Activated CD8-positive, alpha-beta T cell treated with anti-CD3 and anti-CD28 coated beads, Interleukin-2, amount 10 ng/mL, durations not matched to agents 7 days and 5 days (primary cell): ENCODE measurements around the gene CLPSL2. TPM values are rescaled to one million over a fixed set of nuclear protein-coding genes. Genes with fewer than 3 reads are reported as not detected.
A peak's percentile ranks its signal among the peaks of the same experiment; 100 is the strongest.

Experiments
- ATAC-seq: fragments of 150-1000 bp; cut with Tn5 transposase; one replicate; pipeline ENCODE4 v1.10.0; 2021; ENCODE audit warnings: moderate library complexity
- CTCF ChIA-PET: fragments of 350-600 bp; sonication (Branson Sonifier 250); formaldehyde crosslinking; loops from one replicate; lab custom pipeline; 2021; ENCODE audit warnings: antibody characterized with exemption; lab: Charles Lee
- POLR2A ChIA-PET: fragments of 350-600 bp; sonication (Branson Sonifier 250); formaldehyde crosslinking; loops from one replicate; lab custom pipeline; 2021; ENCODE audit warnings: antibody characterized with exemption; lab: Charles Lee
- DNase-seq: peaks from one replicate; pipeline ENCODE4 v3.0.0-alpha.2; 2020
- H3K27ac Mint-ChIP-seq: one replicate; pipeline ENCODE4 v1.8.0; 2021; ENCODE audit warnings: mild to moderate bottlenecking, mixed read lengths
- H3K27me3 Mint-ChIP-seq: one replicate; pipeline ENCODE4 v1.8.0; 2021; ENCODE audit warnings: low read depth, mixed read lengths
- H3K36me3 Mint-ChIP-seq: one replicate; pipeline ENCODE4 v1.8.0; 2021; ENCODE audit warnings: low read depth, mixed read lengths
- H3K4me1 Mint-ChIP-seq: one replicate; pipeline ENCODE4 v1.8.0; 2021; ENCODE audit warnings: low read depth, mixed read lengths
- H3K4me3 Mint-ChIP-seq: one replicate; pipeline ENCODE4 v1.8.0; 2021; ENCODE audit warnings: mild to moderate bottlenecking, mixed read lengths
- H3K9me3 Mint-ChIP-seq: one replicate; pipeline ENCODE4 v1.8.0; 2022; ENCODE audit warnings: mixed read lengths; ENCODE audit not compliant: insufficient read depth
- total RNA-seq, 2 experiments: library from RNA; stranded (reverse); gene quantifications; one replicate each; pipeline ENCODE4 v1.2.3, GENCODE V29; 2021

Gene CLPSL2
- total RNA-seq, 2 experiments from 2014 or later, result not detected

DNA sequence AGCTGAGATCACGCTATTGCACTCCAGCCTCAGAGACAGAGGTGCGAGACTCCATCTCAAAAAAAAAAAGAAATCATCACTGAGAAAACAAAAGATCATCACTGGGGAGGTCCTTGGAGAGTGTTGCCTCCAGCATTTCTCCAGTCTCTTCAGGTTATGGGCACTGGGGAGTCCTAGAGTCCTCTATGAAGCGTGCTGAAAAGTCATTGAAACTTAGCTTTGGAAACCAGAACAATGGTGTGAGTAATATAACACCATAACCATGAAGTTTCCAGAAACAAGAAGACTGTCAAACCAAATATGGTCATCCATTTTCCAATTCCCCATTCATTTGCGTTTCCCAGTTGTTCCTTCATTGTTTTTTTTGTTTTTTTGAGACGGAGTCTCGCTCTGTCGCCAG, 25.8 kb upstream of the CLPSL2 start:
- H3K9me3 Mint-ChIP-seq, result peaks cover 5% of the 10 kb centered on the region

DNA sequence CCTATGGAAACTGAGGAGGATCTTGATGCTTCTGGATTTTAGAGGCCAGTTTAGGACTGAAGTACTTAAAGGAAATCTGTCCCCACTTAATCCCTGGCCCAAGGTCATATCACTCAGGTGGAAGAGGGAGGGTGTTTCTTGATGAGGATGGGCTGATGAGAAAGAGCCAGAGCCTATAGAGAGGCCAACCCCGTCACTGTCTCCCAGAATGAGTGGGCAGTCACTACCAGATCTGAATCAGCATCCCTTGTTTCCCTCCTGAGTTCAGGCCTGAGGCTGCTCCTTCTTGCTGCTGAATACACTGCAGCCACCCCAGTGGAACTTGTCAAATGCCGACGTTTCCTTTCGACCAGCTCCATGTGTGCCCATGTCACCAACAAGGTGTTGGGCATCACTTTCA, 24.8 kb upstream of the CLPSL2 start:
- ChIA-PET CTCF (interaction anchor here (2.3 kb wide), 1 partner anchor 15 kb away, joined by 9 read pairs; the partner anchor contains the start of gene ARMC12), POLR2A (no interaction called here)
- H3K27me3 Mint-ChIP-seq, result no peaks in the 10 kb centered on the region
- DNase-seq, result no peak
- peaks cover 2% of the 10 kb centered on the region for H3K36me3 Mint-ChIP-seq
- H3K27ac Mint-ChIP-seq, result no peak overlapping the region
- no peak for ATAC-seq
- peaks cover 5% of the 10 kb centered on the region for H3K9me3 Mint-ChIP-seq
- H3K4me1 Mint-ChIP-seq, result peaks cover 9% of the 10 kb centered on the region
- no peak overlapping the region for H3K4me3 Mint-ChIP-seq

More for the DNA sequence above, 25.8 kb upstream of the CLPSL2 start:
- ATAC-seq (no peak), DNase-seq (no peak)
- Mint-ChIP-seq H3K27ac (no peak overlapping the region), H3K27me3 (no peaks in the 10 kb centered on the region), H3K4me1 (peaks cover 9% of the 10 kb centered on the region), H3K36me3 (peaks cover 2% of the 10 kb centered on the region), H3K4me3 (no peak overlapping the region)
- ChIA-PET CTCF (interaction anchor here (0.8 to 2.3 kb wide), 3 partner anchors 14 to 228 kb away, joined by 3 to 9 read pairs (median 5); partner anchors contain the start of gene ARMC12), POLR2A (no interaction called here)

DNA sequence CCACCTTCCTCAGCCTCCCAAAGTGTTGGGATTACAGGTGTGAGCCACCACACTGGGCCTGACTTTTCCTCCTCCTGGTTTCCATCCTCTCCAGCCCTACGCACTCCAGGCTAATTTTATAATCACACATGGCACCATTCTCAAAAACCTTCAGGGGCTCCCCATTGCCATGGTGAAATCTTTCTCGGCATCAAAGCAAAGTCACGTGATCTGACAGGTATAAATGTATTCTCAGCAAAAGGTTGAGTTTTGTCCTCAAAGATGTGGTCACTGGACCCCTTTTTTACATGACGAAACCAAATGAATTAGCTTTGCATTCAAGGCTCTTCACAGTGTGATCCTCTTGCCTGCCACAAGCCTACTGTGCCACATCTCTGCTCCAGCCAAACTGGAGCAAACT, 24.1 kb upstream of the CLPSL2 start:
- DNase-seq (no peak), ATAC-seq (no peak)
- Mint-ChIP-seq H3K4me1 (peaks cover 9% of the 10 kb centered on the region), H3K4me3 (no peak overlapping the region), H3K9me3 (peaks cover 5% of the 10 kb centered on the region), H3K27ac (no peak overlapping the region), H3K27me3 (peaks cover under 1% of the 10 kb centered on the region), H3K36me3 (peaks cover 2% of the 10 kb centered on the region)
- ChIA-PET CTCF (no interaction called here), POLR2A (no interaction called here)

DNA sequence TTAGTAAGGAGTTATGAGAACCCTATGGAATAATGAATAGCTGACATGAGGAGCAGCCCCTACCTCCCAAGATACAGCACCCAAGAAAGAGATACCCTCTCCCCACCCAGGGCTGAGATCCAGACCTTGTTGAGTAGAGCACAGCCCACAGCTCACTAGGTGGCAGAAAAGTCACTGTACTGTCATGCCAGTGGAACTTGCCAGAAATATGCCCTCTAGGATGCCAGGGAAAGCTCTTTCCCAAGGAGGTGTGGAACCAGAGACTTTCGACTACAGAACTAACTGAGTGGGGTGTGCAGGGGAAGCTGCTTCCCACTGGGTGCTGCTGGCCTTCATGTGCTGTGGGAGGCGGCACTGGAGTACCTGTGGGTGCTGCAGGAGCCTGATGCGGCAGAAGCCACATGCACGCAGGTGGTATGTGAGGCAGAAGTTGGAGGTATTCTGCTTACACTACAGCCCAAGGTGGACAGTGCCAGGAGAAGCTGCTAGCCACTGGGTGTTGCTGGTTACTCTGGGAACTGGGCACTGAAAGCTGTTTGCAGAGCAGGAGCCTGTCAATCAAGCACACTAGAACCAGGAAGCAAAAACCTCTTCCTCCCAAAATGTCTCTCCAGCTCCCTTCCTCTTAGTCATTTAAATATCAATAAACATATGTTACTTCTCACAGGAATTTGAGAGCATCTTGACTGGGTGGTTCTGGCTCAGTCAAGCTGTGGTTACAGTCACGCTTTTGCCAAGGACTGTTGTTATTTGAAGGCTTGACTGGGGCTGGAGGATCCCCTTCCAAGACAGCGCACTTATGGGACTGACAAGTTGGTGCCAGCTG, 21.7 kb upstream of the CLPSL2 start:
- Mint-ChIP-seq H3K4me3 (no peak overlapping the region), H3K4me1 (peaks cover 12% of the 10 kb centered on the region), H3K27ac (peak overlapping the region; percentile 36), H3K36me3 (no peaks in the 10 kb centered on the region), H3K9me3 (no peaks in the 10 kb centered on the region), H3K27me3 (peaks cover 9% of the 10 kb centered on the region)
- ATAC-seq, result no peak
- POLR2A ChIA-PET, result no interaction called here
- DNase-seq, result no peak
- CTCF ChIA-PET, result interaction anchor here (0.8 to 1.7 kb wide), 3 partner anchors 11 to 186 kb away, joined by 3 to 10 read pairs (median 3); partner anchors contain the start of gene ARMC12

DNA sequence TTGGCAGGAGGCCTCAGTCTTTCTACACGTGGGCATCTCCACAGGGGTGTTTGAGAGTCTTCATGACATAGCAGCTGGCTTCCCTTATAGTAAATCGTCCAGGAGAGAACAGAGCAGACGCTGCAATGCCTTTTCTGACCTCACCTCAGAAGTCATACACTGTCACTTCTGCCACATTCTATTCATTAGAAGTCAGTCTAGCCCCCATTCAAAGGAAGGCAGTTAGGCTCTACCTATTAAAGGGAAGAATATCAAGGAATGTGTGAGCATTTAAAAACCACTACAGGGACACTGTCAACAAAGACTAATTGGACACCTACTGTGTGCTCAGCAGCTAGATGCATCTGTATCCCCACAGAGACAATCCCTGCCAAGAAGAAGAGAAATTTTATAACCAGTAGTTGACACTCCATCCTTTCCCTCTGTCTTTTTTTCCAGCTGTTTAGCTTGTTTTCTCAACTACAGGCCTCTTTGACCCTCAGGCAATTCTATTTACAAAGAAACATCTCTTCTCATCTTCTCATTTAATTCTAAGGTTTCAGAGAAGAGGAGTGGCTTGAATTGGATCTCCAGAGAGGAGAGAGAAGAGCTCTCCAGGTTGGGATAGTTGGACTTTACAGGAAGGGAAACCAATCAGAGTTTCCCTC, 21.0 kb upstream of the CLPSL2 start:
- DNase-seq (no peak), ATAC-seq (no peak)
- ChIA-PET CTCF (interaction anchor here (0.5 to 1.7 kb wide), 4 partner anchors 10 to 201 kb away, joined by 3 to 10 read pairs (median 3); partner anchors contain the start of gene ARMC12), POLR2A (no interaction called here)
- H3K9me3 Mint-ChIP-seq, result no peaks in the 10 kb centered on the region
- peak overlapping the region; percentile 36 for H3K27ac Mint-ChIP-seq
- no peaks in the 10 kb centered on the region for H3K36me3 Mint-ChIP-seq
- peaks cover 13% of the 10 kb centered on the region for H3K27me3 Mint-ChIP-seq
- H3K4me1 Mint-ChIP-seq, result peaks cover 12% of the 10 kb centered on the region
- no peak overlapping the region for H3K4me3 Mint-ChIP-seq

DNA sequence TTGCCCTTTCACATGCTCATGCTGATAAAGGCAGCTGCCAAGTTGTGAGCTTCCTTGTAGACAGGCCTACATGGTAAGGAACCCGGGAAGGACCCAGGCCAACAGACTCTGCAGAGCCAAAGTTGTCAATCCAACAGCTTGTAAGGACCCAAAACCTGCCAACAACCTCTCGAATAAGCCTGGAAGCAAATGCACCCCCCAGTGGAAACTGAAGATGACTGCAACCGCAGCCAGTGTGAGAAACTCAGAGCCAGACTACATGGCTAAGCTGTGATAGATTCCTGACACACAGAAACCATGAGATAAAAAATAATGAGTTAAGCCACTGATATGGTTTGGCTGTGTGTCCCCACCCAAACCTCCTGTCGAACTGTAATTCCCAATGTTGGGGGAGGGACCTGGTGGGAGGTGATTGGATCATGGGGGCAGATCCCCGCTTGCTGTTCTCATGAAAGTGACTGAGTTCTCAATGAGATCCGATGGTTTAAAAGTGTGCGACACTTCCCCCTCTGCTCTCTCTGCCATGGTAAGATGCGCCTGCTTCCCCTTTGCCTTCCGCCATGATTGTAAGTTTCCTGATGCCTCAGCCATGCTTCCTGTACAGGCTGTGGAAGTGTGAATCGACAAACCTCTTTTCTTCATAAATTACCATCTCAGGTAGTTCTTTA, 18.8 kb upstream of the CLPSL2 start:
- peak; percentile 47 for DNase-seq
- H3K9me3 Mint-ChIP-seq, result no peaks in the 10 kb centered on the region
- H3K27me3 Mint-ChIP-seq, result peaks cover 20% of the 10 kb centered on the region
- peaks cover 12% of the 10 kb centered on the region for H3K4me1 Mint-ChIP-seq
- ATAC-seq, result no peak
- CTCF ChIA-PET, result interaction anchor here (0.6 to 1.3 kb wide), 3 partner anchors 9 to 180 kb away, joined by 3 read pairs; no protein-coding TSS in a partner anchor
- no peak overlapping the region for H3K4me3 Mint-ChIP-seq
- no peaks in the 10 kb centered on the region for H3K36me3 Mint-ChIP-seq
- no peak overlapping the region for H3K27ac Mint-ChIP-seq
- POLR2A ChIA-PET, result no interaction called here

DNA sequence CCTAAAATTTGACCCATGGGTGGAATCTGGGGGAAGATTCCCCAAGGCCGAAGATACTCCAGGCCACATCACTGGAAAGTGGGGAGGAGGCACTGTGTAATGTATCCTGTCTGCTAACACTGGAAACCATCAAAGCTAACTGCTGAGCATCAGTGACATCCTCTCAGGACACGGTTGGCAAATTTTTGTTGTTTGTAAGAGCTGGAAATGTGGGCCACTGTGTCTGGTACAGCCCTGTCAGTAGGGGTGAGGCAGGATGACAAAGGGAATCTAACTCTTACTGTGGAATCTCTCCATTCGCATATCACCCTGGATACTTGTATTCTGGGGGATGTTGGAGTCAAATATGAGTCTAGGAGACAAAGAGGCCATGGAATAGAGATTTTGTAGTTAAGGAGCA, 17.0 kb upstream of the CLPSL2 start:
- H3K27ac Mint-ChIP-seq, result no peak overlapping the region
- H3K27me3 Mint-ChIP-seq, result peaks cover 36% of the 10 kb centered on the region
- POLR2A ChIA-PET, result no interaction called here
- no peak overlapping the region for H3K4me3 Mint-ChIP-seq
- ATAC-seq, result no peak
- CTCF ChIA-PET, result interaction anchor here (1.1 kb wide), 1 partner anchor 207 kb away, joined by 5 read pairs; no protein-coding TSS in a partner anchor
- no peak for DNase-seq
- H3K9me3 Mint-ChIP-seq, result no peaks in the 10 kb centered on the region
- H3K4me1 Mint-ChIP-seq, result peaks cover 12% of the 10 kb centered on the region
- H3K36me3 Mint-ChIP-seq, result no peaks in the 10 kb centered on the region

DNA sequence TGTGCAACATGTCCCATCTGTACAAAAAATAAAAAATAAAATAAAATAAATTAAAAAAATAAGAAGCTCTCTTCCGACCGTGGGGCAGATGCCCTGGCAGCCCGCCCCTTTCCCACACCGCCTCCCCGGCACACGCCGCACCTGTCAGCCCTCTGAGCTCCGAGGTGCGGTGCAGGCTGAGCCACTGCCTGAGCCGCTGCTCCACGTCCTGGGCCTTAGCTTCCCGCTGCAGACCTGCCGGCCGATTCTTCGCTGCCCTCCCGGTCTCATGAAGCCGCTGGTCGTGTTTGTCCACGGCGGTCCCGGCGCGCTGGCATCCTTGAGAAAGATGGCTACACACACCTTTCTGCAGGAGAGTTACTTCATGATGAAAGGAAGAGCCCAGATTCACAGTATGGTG, 10.7 kb upstream of the CLPSL2 start:
- no peak for DNase-seq
- Mint-ChIP-seq H3K27ac (no peak overlapping the region), H3K27me3 (peaks cover 37% of the 10 kb centered on the region), H3K4me1 (no peaks in the 10 kb centered on the region), H3K4me3 (no peak overlapping the region), H3K9me3 (no peaks in the 10 kb centered on the region), H3K36me3 (no peaks in the 10 kb centered on the region)
- ChIA-PET POLR2A (no interaction called here), CTCF (interaction anchor here (1.5 kb wide), 1 partner anchor 11 kb away, joined by 3 read pairs; no protein-coding TSS in a partner anchor)
- no peak for ATAC-seq

DNA sequence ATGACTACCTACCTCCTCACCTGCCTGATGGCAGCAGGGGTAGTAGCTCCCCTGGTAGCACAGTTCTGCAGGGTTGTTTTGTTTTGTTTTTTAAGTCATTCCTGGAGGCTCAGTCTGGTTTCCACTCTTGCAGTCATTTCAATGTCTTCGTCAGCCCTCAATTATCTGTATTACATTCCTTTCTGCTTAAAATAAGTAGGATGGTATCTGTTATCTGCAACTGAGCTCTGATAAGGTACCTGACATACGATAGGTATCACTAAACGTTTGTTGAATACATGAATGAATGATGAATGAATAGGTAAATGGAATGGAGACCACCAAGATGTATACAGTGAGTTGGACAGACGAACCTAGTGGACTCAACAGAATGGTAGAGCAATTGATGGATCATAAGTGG, 7.2 kb upstream of the CLPSL2 start:
- no peak for ATAC-seq
- ChIA-PET POLR2A (no interaction called here), CTCF (no interaction called here)
- no peaks in the 10 kb centered on the region for H3K9me3 Mint-ChIP-seq
- H3K27ac Mint-ChIP-seq, result no peak overlapping the region
- DNase-seq, result no peak
- no peak overlapping the region for H3K4me3 Mint-ChIP-seq
- peaks cover 25% of the 10 kb centered on the region for H3K27me3 Mint-ChIP-seq
- H3K4me1 Mint-ChIP-seq, result no peaks in the 10 kb centered on the region
- no peaks in the 10 kb centered on the region for H3K36me3 Mint-ChIP-seq

DNA sequence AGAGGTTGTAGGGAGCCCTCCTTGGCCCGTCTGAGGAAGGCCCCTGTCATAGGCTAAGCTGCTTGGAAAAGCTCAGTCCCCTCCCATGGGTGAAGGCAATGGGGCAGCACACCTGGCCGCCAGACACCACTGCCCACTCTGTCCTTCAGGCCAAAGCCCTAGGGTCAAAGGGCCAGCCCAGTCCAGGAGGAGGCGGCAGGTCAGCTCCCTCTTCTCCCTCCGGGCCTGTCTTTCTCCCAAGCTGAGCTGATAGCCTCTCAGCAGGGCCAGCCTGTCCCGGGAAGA, 5.1 kb upstream of the CLPSL2 start:
- Mint-ChIP-seq H3K4me1 (no peaks in the 10 kb centered on the region), H3K9me3 (no peaks in the 10 kb centered on the region), H3K27me3 (peaks cover 28% of the 10 kb centered on the region), H3K4me3 (no peak overlapping the region), H3K27ac (no peak overlapping the region), H3K36me3 (no peaks in the 10 kb centered on the region)
- POLR2A ChIA-PET, result no interaction called here
- no peak for ATAC-seq
- CTCF ChIA-PET, result no interaction called here
- no peak for DNase-seq

DNA sequence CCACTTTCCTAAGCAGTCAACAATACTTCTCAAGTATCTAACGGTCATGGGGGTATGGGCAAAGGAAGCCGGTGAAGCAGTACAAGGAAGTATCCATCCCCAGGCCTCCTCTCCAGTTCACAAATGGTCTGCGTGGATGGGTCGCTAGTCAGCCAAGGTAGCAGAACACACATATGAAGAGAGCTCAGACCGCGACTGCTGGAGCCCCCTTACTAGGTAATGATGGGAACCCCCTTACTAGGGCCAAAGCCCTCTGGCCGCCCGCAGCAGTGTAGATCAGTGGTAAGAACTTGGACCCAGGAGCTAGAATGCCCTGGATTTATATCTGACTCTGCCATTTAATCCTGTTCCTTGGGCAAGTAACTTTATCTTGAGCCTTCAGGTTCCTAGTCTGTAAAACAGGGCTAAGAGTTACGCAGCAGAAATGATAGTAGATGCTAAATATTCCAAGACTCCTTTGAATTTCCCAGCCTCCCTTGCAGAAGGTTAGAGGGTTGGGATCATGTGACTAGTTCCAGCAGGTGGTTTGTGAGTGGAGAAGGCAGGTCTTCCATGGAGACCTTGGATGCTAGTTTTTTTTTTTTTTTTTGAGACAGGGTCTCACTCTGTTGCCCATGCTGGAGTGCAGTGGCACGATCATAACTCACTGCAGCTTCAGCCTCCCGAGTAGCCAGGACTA, 2.1 kb upstream of the CLPSL2 start:
- no peaks in the 10 kb centered on the region for H3K9me3 Mint-ChIP-seq
- ChIA-PET POLR2A (no interaction called here), CTCF (interaction anchor here (0.6 kb wide), 1 partner anchor 441 kb away, joined by 4 read pairs; no protein-coding TSS in a partner anchor)
- DNase-seq (no peak), ATAC-seq (no peak)
- no peak overlapping the region for H3K27ac Mint-ChIP-seq
- no peak overlapping the region for H3K4me3 Mint-ChIP-seq
- peaks cover 30% of the 10 kb centered on the region for H3K27me3 Mint-ChIP-seq
- H3K36me3 Mint-ChIP-seq, result no peaks in the 10 kb centered on the region
- no peaks in the 10 kb centered on the region for H3K4me1 Mint-ChIP-seq
